GM12874 (cell line): ENCODE data around the gene MRPS10.

ENCODE experiments used
- CTCF ChIP-seq: IDR thresholded peaks from 2 replicates; pipeline ENCODE4 v1.5.1; 2011; ENCODE audit warnings: low read depth, mild to moderate bottlenecking, control low read depth, low read length, moderate library complexity; ENCODE audit not compliant: insufficient read depth

The MRPS10 gene

GRCh38 chr6:42165016-42165415, 52.6 kb downstream of the MRPS10 start:
- no peak for TF ChIP-seq CTCF

DNA sequence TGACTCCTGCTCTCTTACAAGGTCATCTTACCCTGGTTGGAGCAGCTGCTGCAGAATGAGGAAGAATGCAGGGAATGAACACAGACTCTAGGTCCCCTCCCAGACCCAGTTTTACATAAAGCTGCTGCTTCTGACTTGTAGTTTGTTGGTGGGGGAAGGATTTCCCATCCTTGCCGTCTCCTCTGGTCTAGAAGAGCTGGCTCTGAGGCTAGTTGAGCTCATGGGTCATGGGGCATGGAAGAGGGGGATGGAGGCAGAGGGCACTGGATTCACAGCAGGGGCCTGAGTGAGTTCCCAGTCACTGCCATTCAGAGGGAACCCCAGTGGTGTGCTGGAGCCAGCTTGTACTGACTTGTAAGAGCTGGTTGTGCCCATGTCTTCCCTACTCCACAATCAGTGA, 53.7 kb downstream of the MRPS10 start:
- TF ChIP-seq CTCF, result no peak

GRCh38 chr6:42162812-42163211, 54.8 kb downstream of the MRPS10 start:
- no peak for TF ChIP-seq CTCF

GRCh38 chr6:42162384-42162783, 55.3 kb downstream of the MRPS10 start:
- no peak for TF ChIP-seq CTCF

DNA sequence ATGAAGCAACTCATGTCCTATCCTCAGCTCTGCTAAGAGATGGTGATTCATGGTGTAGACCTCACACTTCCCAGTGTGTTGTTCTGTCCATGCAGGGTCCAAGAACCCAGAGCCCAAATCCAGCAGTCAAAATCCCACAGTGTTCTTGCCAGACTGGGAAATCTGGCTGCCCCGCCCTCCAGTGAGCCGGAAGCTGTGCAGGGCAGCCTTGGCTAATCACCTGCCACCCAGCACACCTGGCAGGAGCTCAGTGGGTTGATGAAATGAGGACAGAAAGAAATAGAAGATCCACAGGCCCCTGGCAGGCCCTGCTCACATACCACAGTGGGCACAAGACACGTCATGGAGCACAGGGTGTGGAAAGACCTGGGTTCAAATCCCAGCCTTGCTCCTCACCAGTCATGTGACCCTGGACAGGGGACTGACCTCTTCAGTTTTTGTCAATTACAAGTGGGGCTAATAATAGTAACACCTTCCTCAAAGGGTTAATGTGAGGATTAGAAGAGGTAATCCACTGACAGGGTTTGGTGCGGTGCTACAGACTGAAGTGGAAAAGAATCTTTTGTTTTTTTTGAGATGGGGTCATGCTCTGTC, 58.1 kb downstream of the MRPS10 start:
- no peak for TF ChIP-seq CTCF

- TF ChIP-seq CTCF, result no peak
These were observed 59.0 kb downstream of the MRPS10 start for GRCh38 chr6:42158631-42159030.

- TF ChIP-seq CTCF, result no peak
These were observed 59.6 kb downstream of the MRPS10 start for GRCh38 chr6:42158011-42158410.
